Upper lobe of right lung (tissue), 1 donor: ENCODE data around the gene ZNF532. TPM values are rescaled to one million over a fixed set of nuclear protein-coding genes. Genes with fewer than 3 reads are reported as not detected.

ENCODE experiments used
- ATAC-seq: fragments of 200-7000 bp; cut with Tn5 transposase; one replicate; pipeline ENCODE4 v1.9.1; 2020; ENCODE audit warnings: mild to moderate bottlenecking, moderate library complexity
- DNase-seq: peaks from one replicate; pipeline ENCODE4 v3.0.0-alpha.2; 2020
- H3K27ac ChIP-seq: fragments of 200-600 bp; one replicate; pipeline ENCODE4 v1.8.0; 2022
- H3K27me3 ChIP-seq: fragments of 200-600 bp; one replicate; pipeline ENCODE4 v1.8.0; 2022; ENCODE audit warnings: mild to moderate bottlenecking
- H3K36me3 ChIP-seq: fragments of 200-600 bp; one replicate; pipeline ENCODE4 v1.8.0; 2022
- H3K4me1 ChIP-seq: fragments of 200-600 bp; one replicate; pipeline ENCODE4 v1.8.0; 2022
- H3K4me3 ChIP-seq: fragments of 200-600 bp; one replicate; pipeline ENCODE4 v1.8.0; 2022; ENCODE audit warnings: mild to moderate bottlenecking
- H3K9me3 ChIP-seq: fragments of 200-600 bp; one replicate; pipeline ENCODE4 v1.8.0; 2022
- intact Hi-C: fragments of 100-400 bp; cut with DNase I; formaldehyde crosslinking; loops from one replicate; pipeline ENCODE4 v1.11.0; 2022
- total RNA-seq: library from RNA; stranded (reverse); fragmentation: NEBNext Ultra II Directional; extraction: Animal tissue kit (Norgen Biotek cat#: 25700); gene quantifications from one replicate; pipeline ENCODE4 v1.2.1, GENCODE V29; 2021
- TF ChIP-seq, protein P1 (sequence below): fragments of 200-600 bp; IDR thresholded peaks from one replicate; pipeline ENCODE4 v1.8.0; 2022; ENCODE audit warnings: antibody characterized with exemption
- donor health status: DM: no; HTN: yes; CAD: no; lungs with severe emphysema.

ZNF532 gene
- total RNA-seq, 1 donor from 2014 or later, result 56.6 TPM

DNA sequence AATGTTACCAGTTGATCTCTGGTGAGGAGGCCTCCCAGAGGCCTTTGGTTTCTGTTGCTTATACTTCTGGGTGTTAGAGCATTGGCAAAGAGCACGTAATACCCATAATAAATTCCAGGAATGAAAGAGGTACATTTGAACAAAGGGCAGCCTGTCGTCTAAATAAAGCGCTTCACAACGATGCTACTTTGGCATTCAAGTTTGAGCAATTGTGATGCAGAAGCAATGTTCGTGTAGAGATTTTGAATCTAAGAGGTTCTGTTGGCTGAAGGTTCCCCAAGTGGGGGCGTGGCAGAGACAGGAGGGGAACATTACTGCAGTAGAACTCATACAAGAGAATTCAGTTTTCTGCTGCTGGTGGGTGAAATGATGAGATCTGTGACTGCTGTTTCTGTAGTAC, 27.8 kb downstream of the ZNF532 start:
- no peak for ATAC-seq
- Histone ChIP-seq H3K9me3 (no peaks in the 10 kb centered on the region), H3K27me3 (no peaks in the 10 kb centered on the region), H3K4me1 (peaks cover 13% of the 10 kb centered on the region), H3K27ac (peak overlapping the region; percentile 47), H3K4me3 (no peak overlapping the region), H3K36me3 (no peaks in the 10 kb centered on the region)
- TF ChIP-seq, protein P1, sequence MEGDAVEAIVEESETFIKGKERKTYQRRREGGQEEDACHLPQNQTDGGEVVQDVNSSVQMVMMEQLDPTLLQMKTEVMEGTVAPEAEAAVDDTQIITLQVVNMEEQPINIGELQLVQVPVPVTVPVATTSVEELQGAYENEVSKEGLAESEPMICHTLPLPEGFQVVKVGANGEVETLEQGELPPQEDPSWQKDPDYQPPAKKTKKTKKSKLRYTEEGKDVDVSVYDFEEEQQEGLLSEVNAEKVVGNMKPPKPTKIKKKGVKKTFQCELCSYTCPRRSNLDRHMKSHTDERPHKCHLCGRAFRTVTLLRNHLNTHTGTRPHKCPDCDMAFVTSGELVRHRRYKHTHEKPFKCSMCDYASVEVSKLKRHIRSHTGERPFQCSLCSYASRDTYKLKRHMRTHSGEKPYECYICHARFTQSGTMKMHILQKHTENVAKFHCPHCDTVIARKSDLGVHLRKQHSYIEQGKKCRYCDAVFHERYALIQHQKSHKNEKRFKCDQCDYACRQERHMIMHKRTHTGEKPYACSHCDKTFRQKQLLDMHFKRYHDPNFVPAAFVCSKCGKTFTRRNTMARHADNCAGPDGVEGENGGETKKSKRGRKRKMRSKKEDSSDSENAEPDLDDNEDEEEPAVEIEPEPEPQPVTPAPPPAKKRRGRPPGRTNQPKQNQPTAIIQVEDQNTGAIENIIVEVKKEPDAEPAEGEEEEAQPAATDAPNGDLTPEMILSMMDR, result no peak
- intact Hi-C loops, result no loop called here
- DNase-seq, result no peak

DNA sequence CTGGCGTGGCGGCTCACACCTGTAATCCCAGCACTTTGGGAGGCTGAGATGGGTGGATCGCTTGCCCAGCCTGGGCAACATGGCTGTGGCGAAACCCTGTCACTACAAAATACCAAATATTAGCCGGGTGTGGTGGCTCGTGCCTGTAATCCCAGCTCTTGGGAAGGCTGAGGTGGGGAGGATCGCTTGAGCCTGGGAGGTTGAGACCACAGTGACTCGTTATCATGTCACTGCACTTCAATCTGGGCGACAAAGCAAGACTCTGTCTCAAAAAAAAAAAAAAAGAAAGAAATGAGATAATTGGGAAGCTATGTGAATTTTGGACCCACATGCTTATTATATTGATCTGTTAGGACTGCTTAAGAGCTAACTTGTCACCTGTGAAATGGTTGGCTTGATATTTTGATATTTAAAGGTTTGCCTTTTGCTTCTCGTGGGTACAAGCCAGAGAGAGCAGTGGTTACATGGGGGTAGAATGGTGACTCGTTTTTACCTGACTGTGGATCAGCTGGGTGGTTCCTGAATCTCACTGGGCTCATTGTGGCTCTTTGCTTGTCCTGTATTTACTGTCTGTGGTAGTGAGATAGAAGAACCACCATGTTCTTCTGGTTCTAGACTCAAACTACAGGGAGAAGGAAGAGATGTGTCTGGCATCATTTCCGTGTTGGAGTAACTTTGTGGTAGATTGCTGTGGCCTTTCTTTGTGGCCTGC, 28.9 kb downstream of the ZNF532 start:
- Histone ChIP-seq H3K9me3 (no peaks in the 10 kb centered on the region), H3K4me1 (peaks cover 7% of the 10 kb centered on the region), H3K36me3 (peaks cover 9% of the 10 kb centered on the region), H3K4me3 (no peak overlapping the region), H3K27me3 (no peaks in the 10 kb centered on the region), H3K27ac (no peak overlapping the region)
- DNase-seq, result no peak
- TF ChIP-seq, protein P1, result no peak
- ATAC-seq, result no peak
- intact Hi-C loops, result no loop called here

DNA sequence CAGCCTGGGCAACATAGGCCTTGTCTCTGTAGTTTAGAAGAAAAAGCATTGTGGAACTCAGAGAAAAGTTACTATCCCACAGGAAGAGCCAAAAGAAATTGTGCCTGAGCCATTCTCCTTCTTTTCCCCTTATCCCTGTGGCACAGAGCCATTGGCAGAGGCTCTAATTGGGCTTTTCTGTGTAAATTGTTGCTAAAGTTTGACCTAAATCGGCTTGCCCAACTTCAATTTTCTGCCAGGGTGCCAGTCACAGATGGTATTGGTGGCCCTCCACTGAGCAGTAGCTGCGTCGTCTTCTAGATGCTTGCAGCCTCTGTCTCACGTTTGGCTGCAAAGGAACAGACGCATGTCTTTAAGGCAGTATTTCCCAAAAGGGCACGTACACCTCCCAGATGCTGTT, 30.3 kb downstream of the ZNF532 start:
- Histone ChIP-seq H3K36me3 (peaks cover 13% of the 10 kb centered on the region), H3K27ac (no peak overlapping the region), H3K4me3 (no peak overlapping the region), H3K9me3 (no peaks in the 10 kb centered on the region), H3K27me3 (no peaks in the 10 kb centered on the region), H3K4me1 (peaks cover 7% of the 10 kb centered on the region)
- ATAC-seq, result no peak
- TF ChIP-seq, protein P1, result no peak
- intact Hi-C loops, result no loop called here
- DNase-seq, result no peak

DNA sequence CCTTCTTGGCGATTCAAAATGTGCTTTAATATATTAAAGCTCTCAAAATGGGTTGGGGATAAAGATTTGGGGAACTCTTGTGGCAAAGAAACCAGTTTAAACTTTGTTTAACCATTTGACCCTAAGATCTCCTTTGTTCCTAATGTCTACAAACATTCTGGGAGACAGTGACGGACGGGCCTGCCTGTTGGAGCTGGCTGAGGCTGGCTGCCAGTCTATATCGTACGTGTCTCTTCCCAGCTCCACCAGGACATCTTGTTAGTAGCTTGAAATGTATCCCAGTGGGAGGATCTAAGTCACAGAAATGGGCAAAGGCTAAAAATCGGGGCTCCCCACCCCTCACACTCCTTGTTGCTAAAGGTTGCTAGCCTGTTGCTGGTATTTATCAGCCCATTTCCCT, 30.7 kb downstream of the ZNF532 start:
- ATAC-seq, result no peak
- H3K27ac ChIP-seq, result no peak overlapping the region
- no peaks in the 10 kb centered on the region for H3K27me3 ChIP-seq
- H3K9me3 ChIP-seq, result no peaks in the 10 kb centered on the region
- TF ChIP-seq, protein P1, result no peak
- no peak overlapping the region for H3K4me3 ChIP-seq
- H3K4me1 ChIP-seq, result peaks cover 7% of the 10 kb centered on the region
- H3K36me3 ChIP-seq, result peaks cover 13% of the 10 kb centered on the region
- DNase-seq, result no peak
- intact Hi-C loops, result no loop called here

DNA sequence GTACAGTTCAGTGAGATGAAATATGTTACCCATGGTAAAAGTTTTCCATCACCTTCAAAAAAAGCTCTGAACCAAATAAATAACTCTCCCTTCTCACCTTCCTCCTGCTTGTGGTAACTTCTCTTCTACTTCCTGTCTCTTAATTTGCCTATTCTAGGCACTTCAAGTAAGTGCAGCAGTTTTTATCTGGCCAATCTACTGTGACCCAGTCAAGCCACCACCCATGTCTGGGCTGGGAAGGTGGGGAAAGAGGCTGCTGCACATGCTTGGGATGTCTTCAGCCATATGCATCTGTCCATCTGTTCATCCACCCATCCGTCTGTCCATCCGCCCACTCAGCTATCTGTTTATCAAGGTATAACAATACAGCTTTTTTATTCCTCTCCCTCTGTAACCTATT, 31.6 kb downstream of the ZNF532 start:
- TF ChIP-seq, protein P1, result no peak
- Histone ChIP-seq H3K36me3 (peaks cover 13% of the 10 kb centered on the region), H3K4me3 (no peak overlapping the region), H3K9me3 (no peaks in the 10 kb centered on the region), H3K27me3 (no peaks in the 10 kb centered on the region), H3K4me1 (peaks cover 7% of the 10 kb centered on the region), H3K27ac (no peak overlapping the region)
- no peak for DNase-seq
- intact Hi-C loops, result no loop called here
- ATAC-seq, result no peak
